H1 (cell line): ENCODE measurements around the gene CNOT2. TPM values are rescaled to one million over a fixed set of nuclear protein-coding genes. Genes with fewer than 3 reads are reported as not detected.

Experiments used
- JUN ChIP-seq: IDR thresholded peaks from 2 replicates; pipeline ENCODE4 v1.6.1; 2011; ENCODE audit warnings: low read depth, mild to moderate bottlenecking, improper control_type of control experiment, low read length
- ZNF274 ChIP-seq: IDR thresholded peaks from 2 replicates; pipeline ENCODE4 v1.7.0; 2012; ENCODE audit warnings: low read length, borderline replicate concordance; ENCODE audit errors: extremely low read depth
- polyA plus RNA-seq, 7 experiments: library from polyadenylated mRNA; depleted of rRNA in 3 of 7; stranded (reverse) in 5 of 7; unstranded in 2 of 7; fragments of >200 nt in 5 of 7; fragments of 200-250 nt in 2 of 7; gene quantifications; 1 replicate in 5 of 7; 2 replicates in 1 of 7; 4 replicates in 1 of 7; pipeline versions ENCODE4 v1.2.1 to v1.2.3, GENCODE V29; 2011 to 2013; ENCODE audit warnings: missing spikeins in 2 of 7, mixed read lengths in 2 of 7
- total RNA-seq: library from RNA; stranded (reverse); fragmentation: NEBNext Ultra II Directional; extraction: Animal tissue kit (Norgen Biotek cat#: 25700); gene quantifications from 2 replicates; pipeline ENCODE4 v1.2.1, GENCODE V29; 2021

The CNOT2 gene
- total and polyA plus RNA-seq, 2 of the 8 experiments (the other 6 are each of a cell fraction or from before 2014, with no cell fraction given) = 61.2 to 64.8 TPM

GRCh38 chr12:70240673-70241072 lies 2.6 kb upstream of the CNOT2 start (continued):
- no peak for TF ChIP-seq ZNF274
- TF ChIP-seq JUN = no peak
- TF ChIP-seq, all 59 proteins: peak for 0
